22Rv1 (cell line): ENCODE results near the gene ROR1.

Experiments used
- ZFX ChIP-seq: fragments of 450-650 bp; IDR thresholded peaks from 2 replicates; pipeline ENCODE4 v1.6.1; 2017; ENCODE audit warnings: antibody characterized with exemption, borderline replicate concordance
- TF ChIP-seq, protein P1 (sequence below): fragments of 450-650 bp; IDR thresholded peaks from 2 replicates; pipeline ENCODE4 v1.5.1; 2017; ENCODE audit warnings: mild to moderate bottlenecking

DNA sequence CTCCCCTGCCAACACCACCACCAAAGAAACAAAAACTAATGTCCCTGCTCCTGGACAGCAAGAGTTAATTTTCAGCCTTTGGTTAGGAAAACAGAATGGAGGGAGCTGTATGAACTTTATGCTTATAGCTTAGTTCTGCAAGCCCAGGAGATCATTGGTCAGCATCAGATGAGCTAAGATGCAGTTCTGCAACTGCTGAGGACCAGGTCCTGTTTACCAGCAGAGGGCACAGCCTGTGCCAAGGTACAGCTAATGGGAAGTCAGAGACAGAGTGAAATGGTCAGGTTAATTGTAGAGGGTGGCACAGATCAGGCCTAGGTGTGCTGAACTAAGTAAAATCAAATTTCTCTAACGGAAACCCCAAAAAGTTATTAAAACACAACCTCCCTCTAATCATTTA, 161.3 kb downstream of the ROR1 start:
- TF ChIP-seq, protein P1, sequence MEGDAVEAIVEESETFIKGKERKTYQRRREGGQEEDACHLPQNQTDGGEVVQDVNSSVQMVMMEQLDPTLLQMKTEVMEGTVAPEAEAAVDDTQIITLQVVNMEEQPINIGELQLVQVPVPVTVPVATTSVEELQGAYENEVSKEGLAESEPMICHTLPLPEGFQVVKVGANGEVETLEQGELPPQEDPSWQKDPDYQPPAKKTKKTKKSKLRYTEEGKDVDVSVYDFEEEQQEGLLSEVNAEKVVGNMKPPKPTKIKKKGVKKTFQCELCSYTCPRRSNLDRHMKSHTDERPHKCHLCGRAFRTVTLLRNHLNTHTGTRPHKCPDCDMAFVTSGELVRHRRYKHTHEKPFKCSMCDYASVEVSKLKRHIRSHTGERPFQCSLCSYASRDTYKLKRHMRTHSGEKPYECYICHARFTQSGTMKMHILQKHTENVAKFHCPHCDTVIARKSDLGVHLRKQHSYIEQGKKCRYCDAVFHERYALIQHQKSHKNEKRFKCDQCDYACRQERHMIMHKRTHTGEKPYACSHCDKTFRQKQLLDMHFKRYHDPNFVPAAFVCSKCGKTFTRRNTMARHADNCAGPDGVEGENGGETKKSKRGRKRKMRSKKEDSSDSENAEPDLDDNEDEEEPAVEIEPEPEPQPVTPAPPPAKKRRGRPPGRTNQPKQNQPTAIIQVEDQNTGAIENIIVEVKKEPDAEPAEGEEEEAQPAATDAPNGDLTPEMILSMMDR = no peak
- TF ChIP-seq ZFX = no peak
